CD14-positive monocyte (primary cell): ENCODE data around the gene METTL21A. TPM values are rescaled to one million over a fixed set of nuclear protein-coding genes. Genes with fewer than 3 reads are reported as not detected.

Experiments
- DNase-seq, 3 donors: peaks; one replicate each; pipeline ENCODE4 v3.0.0-alpha.2; 2011 to 2022
- H2AFZ ChIP-seq: 2 replicates; pipeline ENCODE4 v1.6.0; 2012; ENCODE audit warnings: mild to moderate bottlenecking, low read depth, low read length, inconsistent platforms; ENCODE audit not compliant: insufficient read depth, poor library complexity, severe bottlenecking
- H3K27ac ChIP-seq, 2 donors: 1 replicate in 1 of 2; 2 replicates in 1 of 2; pipeline ENCODE4 v1.5.1; 2012 to 2013; ENCODE audit warnings: low read length in 2 of 2, control low read depth in 1 of 2, inconsistent platforms in 1 of 2, low read depth in 1 of 2, mild to moderate bottlenecking in 1 of 2
- H3K27me3 ChIP-seq, 2 donors: one replicate each; pipeline versions ENCODE4 v1.6.0 to v1.6.1; 2011 to 2013; ENCODE audit warnings: low read length in 2 of 2; ENCODE audit not compliant: control insufficient read depth in 2 of 2, insufficient read depth in 2 of 2
- H3K36me3 ChIP-seq, 2 donors: replicated peaks in 1 of 2; 1 replicate in 1 of 2; 2 replicates in 1 of 2; pipeline versions ENCODE4 v1.5.1 to v1.6.1; 2012 to 2013; ENCODE audit warnings: low read length in 2 of 2, control low read depth in 1 of 2, inconsistent platforms in 1 of 2, mild to moderate bottlenecking in 1 of 2; ENCODE audit not compliant: insufficient read depth in 2 of 2, control insufficient read depth in 1 of 2
- H3K4me1 ChIP-seq, 2 donors: 1 replicate in 1 of 2; 2 replicates in 1 of 2; pipeline versions ENCODE4 v1.5.1 to v1.6.1; 2012 to 2013; ENCODE audit warnings: low read length in 2 of 2, control low read depth in 1 of 2, inconsistent platforms in 1 of 2, mild to moderate bottlenecking in 1 of 2, moderate library complexity in 1 of 2; ENCODE audit not compliant: insufficient read depth in 2 of 2, control insufficient read depth in 1 of 2
- H3K4me2 ChIP-seq: replicated peaks from 2 replicates; pipeline ENCODE3; 2012; ENCODE audit warnings: low read length, moderate library complexity, mild to moderate bottlenecking; ENCODE audit not compliant: poor library complexity, severe bottlenecking; ENCODE audit errors: extremely low read depth
- H3K4me3 ChIP-seq, 3 experiments: fragments of 200-600 bp in 1 of 3; sonication (generic) in 1 of 3; replicated peaks in 1 of 3; 1 replicate in 2 of 3; 2 replicates in 1 of 3; pipeline ENCODE4 v1.5.1; 2011 to 2013; ENCODE audit warnings: low read length in 3 of 3, mild to moderate bottlenecking in 3 of 3, control low read depth in 2 of 3, low read depth in 2 of 3, inconsistent platforms in 1 of 3, moderate library complexity in 1 of 3
- H3K79me2 ChIP-seq: 2 replicates; pipeline ENCODE4 v1.6.0; 2012; ENCODE audit warnings: mild to moderate bottlenecking, control low read depth, inconsistent platforms, low read length, moderate library complexity; ENCODE audit not compliant: insufficient read depth
- H3K9ac ChIP-seq: 2 replicates; pipeline ENCODE4 v1.6.0; 2017; ENCODE audit warnings: low read length, mild to moderate bottlenecking; ENCODE audit not compliant: insufficient read depth, poor library complexity, severe bottlenecking
- H3K9me3 ChIP-seq, 2 donors: replicated peaks in 1 of 2; 1 replicate in 1 of 2; 2 replicates in 1 of 2; pipeline versions ENCODE4 v1.5.1 to v1.6.1; 2012 to 2013; ENCODE audit warnings: low read length in 2 of 2, control low read depth in 1 of 2; ENCODE audit not compliant: control insufficient read depth in 1 of 2, insufficient read depth in 1 of 2
- H4K20me1 ChIP-seq: 2 replicates; pipeline ENCODE4 v1.6.0; 2012; ENCODE audit warnings: mild to moderate bottlenecking, low read length, control low read depth, moderate library complexity; ENCODE audit not compliant: insufficient read depth
- H3K27ac Mint-ChIP-seq, 7 donors: one replicate each; pipeline ENCODE4 v1.8.0; 2020; ENCODE audit warnings: mild to moderate bottlenecking in 7 of 7, mixed read lengths in 7 of 7, moderate library complexity in 6 of 7, inconsistent platforms in 2 of 7
- H3K27me3 Mint-ChIP-seq, 3 donors: one replicate each; pipeline ENCODE4 v1.8.0; 2021 to 2022; ENCODE audit warnings: low read depth in 3 of 3, mild to moderate bottlenecking in 3 of 3, mixed read lengths in 3 of 3, moderate library complexity in 3 of 3, inconsistent platforms in 1 of 3
- H3K36me3 Mint-ChIP-seq, 2 donors: one replicate each; pipeline ENCODE4 v1.8.0; 2020; ENCODE audit warnings: mixed read lengths in 2 of 2, inconsistent platforms in 1 of 2, mild to moderate bottlenecking in 1 of 2
- H3K4me1 Mint-ChIP-seq: one replicate; pipeline ENCODE4 v1.8.0; 2020; ENCODE audit warnings: mild to moderate bottlenecking, mixed read lengths
- H3K4me3 Mint-ChIP-seq, 2 donors: one replicate each; pipeline ENCODE4 v1.8.0; 2020; ENCODE audit warnings: mild to moderate bottlenecking in 2 of 2, mixed read lengths in 2 of 2, moderate library complexity in 1 of 2
- H3K9me3 Mint-ChIP-seq, 7 donors: one replicate each; pipeline ENCODE4 v1.8.0; 2020 to 2022; ENCODE audit warnings: mixed read lengths in 7 of 7, mild to moderate bottlenecking in 6 of 7, moderate library complexity in 6 of 7, inconsistent platforms in 2 of 7
- WGBS: methylation state at CpG from one replicate; pipeline ENCODE4 v1.1.5; 2013; ENCODE audit warnings: missing lambda C conversion rate; ENCODE audit not compliant: insufficient coverage; 5-methylcytosine and 5-hydroxymethylcytosine counted together
- intact Hi-C, 2 donors: fragments of 100-400 bp; cut with micrococcal nuclease; formaldehyde crosslinking; loops; one replicate each; pipeline versions ENCODE4 v1.15.0 to v1.15.1; 2023
- polyA plus RNA-seq, 3 donors: library from polyadenylated mRNA; depleted of rRNA in 1 of 3; unstranded in 2 of 3; stranded (reverse) in 1 of 3; fragments of 300-500 nt in 2 of 3; fragments of >200 nt in 1 of 3; fragmentation: Illumina TruSeq in 2 of 3; gene quantifications; 1 replicate in 2 of 3; 2 replicates in 1 of 3; pipeline ENCODE4 v1.2.3, GENCODE V29; 2012 to 2021
- small RNA-seq: library from RNA; depleted of rRNA; stranded (forward); fragments of <200 nt; gene quantifications from one replicate; pipeline ENCODE3, GENCODE V24; 2012; ENCODE audit warnings: low read depth; ENCODE audit not compliant: insufficient read length
- TF ChIP-seq, protein P1 (sequence below): fragments of 200-600 bp; IDR thresholded peaks from one replicate; pipeline ENCODE4 v1.8.0; 2022; ENCODE audit warnings: antibody characterized with exemption, mild to moderate bottlenecking

Gene METTL21A
- polyA plus RNA-seq, 3 donors = 13.5 to 47.0 (median 44.7) TPM

DNA sequence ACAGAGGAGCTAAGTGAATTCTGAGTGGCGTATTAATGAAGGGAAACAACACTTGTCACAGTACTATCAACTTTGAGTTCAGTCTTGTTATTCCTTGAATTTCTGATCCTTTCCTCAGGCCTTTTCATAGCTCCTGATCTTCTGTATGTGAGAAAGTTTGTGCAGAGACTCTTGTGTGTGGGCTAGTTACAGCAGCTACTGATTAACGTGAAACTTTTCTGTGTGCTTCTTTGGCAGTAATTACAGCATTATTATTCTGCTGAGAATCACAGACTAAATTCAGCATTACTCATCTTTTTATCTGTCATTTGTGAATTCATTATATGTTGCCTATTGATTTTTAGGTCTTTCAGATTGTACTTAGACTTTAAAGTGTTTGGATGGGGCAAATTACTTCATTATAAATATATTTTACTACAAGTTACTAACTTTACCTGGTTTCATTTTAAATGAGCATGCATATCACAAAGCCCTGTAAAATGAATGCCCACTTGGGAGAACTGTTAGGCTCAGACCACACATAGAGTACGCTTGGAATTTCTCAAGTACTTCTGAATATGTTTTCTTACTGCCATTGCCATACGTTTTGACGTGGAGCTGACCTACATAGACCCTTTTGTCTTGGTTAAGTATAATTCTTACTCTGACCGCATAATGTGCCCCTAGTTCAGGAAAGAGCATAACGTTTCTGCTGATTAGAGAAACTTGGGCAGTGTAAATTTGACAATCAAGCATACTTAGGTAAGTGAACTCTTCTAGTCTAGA lies 59.3 kb downstream of the METTL21A start:
- TF ChIP-seq, protein P1, sequence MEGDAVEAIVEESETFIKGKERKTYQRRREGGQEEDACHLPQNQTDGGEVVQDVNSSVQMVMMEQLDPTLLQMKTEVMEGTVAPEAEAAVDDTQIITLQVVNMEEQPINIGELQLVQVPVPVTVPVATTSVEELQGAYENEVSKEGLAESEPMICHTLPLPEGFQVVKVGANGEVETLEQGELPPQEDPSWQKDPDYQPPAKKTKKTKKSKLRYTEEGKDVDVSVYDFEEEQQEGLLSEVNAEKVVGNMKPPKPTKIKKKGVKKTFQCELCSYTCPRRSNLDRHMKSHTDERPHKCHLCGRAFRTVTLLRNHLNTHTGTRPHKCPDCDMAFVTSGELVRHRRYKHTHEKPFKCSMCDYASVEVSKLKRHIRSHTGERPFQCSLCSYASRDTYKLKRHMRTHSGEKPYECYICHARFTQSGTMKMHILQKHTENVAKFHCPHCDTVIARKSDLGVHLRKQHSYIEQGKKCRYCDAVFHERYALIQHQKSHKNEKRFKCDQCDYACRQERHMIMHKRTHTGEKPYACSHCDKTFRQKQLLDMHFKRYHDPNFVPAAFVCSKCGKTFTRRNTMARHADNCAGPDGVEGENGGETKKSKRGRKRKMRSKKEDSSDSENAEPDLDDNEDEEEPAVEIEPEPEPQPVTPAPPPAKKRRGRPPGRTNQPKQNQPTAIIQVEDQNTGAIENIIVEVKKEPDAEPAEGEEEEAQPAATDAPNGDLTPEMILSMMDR = no peak
- no peak overlapping the region for H3K9ac ChIP-seq
- peaks cover 7% of the 10 kb centered on the region for H3K4me1 Mint-ChIP-seq
- no peaks in the 10 kb centered on the region for H3K4me1 ChIP-seq
- 83% methylated on average over 2 of the region's 7 CpGs for WGBS
- peak overlapping the region in 1 of 2 donors; percentile 39 for H3K27ac ChIP-seq
- H2AFZ ChIP-seq = no peak overlapping the region
- H3K27ac Mint-ChIP-seq = peak overlapping the region in 5 of 7 donors; percentile 11 to 49 (median 44)
- H3K27me3 ChIP-seq = no peaks in the 10 kb centered on the region
- H3K79me2 ChIP-seq = peaks cover 7% of the 10 kb centered on the region
- peaks cover 37% of the 10 kb centered on the region for H4K20me1 ChIP-seq
- no peak overlapping the region for H3K4me3 Mint-ChIP-seq
- intact Hi-C loops = no loop called here
- DNase-seq = no peak
- peaks cover 80 to 97% of the 10 kb centered on the region in 2 donors for H3K36me3 ChIP-seq
- H3K36me3 Mint-ChIP-seq = peaks cover 65 to 84% of the 10 kb centered on the region in 2 donors
- no peaks in the 10 kb centered on the region for H3K9me3 Mint-ChIP-seq
- no peaks in the 10 kb centered on the region for H3K27me3 Mint-ChIP-seq
- H3K9me3 ChIP-seq = no peaks in the 10 kb centered on the region
- H3K4me2 ChIP-seq = no peak overlapping the region
- no peak overlapping the region for H3K4me3 ChIP-seq

Small RNAs within 50 kb of the gene (small RNA-seq; reads per million reads assigned to genes)
- gene RPS29P9 = not detected

Other genes with a start within 250 kb of the METTL21A start
- gene CREB1, start 95.4 kb downstream of the METTL21A start, polyA plus RNA-seq = 10 to 100 TPM; 43.3 to 60.5 (median 55.2) TPM
- gene CCNYL1, start 86.2 kb upstream of the METTL21A start, polyA plus RNA-seq = 10 to 100 TPM in 1 of 3 donors, 1 to 10 TPM in 2; 4.1 to 10.6 (median 4.6) TPM
- under 1 TPM; 0.32 to 0.55 (median 0.48) TPM for gene FZD5, start 144.5 kb upstream of the METTL21A start, polyA plus RNA-seq